GM23248 (cell line): ENCODE results near the gene SEC22A. TPM values are rescaled to one million over a fixed set of nuclear protein-coding genes. Genes with fewer than 3 reads are reported as not detected.

Experiments
- DNase-seq: peaks from one replicate; pipeline ENCODE4 v3.0.0-alpha.2; 2015
- H2AFZ ChIP-seq: fragments of 200-600 bp; sonication (generic); 2 replicates; pipeline ENCODE4 v1.6.1; 2016; ENCODE audit warnings: antibody characterized with exemption
- H3F3A ChIP-seq: fragments of 200-600 bp; sonication (generic); 2 replicates; pipeline ENCODE4 v1.6.1; 2016; ENCODE audit warnings: mild to moderate bottlenecking, antibody characterized with exemption, mixed run types; ENCODE audit not compliant: insufficient read depth
- H3K27ac ChIP-seq: fragments of 200-600 bp; sonication (generic); 2 replicates; pipeline ENCODE4 v1.5.1; 2016; ENCODE audit warnings: mild to moderate bottlenecking
- H3K27me3 ChIP-seq: fragments of 200-600 bp; sonication (generic); replicated peaks from 2 replicates; pipeline ENCODE4 v1.6.1; 2016; ENCODE audit warnings: mild to moderate bottlenecking; ENCODE audit not compliant: insufficient read depth
- H3K36me3 ChIP-seq: fragments of 200-600 bp; sonication (generic); 2 replicates; pipeline ENCODE4 v1.6.1; 2016; ENCODE audit warnings: low read depth, mild to moderate bottlenecking
- H3K4me1 ChIP-seq: fragments of 200-600 bp; sonication (generic); 2 replicates; pipeline ENCODE4 v1.6.1; 2016; ENCODE audit warnings: mild to moderate bottlenecking; ENCODE audit not compliant: insufficient read depth
- H3K4me2 ChIP-seq: fragments of 200-600 bp; sonication (generic); one replicate; pipeline ENCODE4 v1.6.1; 2016; ENCODE audit warnings: mild to moderate bottlenecking; ENCODE audit not compliant: unreplicated experiment
- H3K4me3 ChIP-seq: fragments of 200-600 bp; sonication (generic); 2 replicates; pipeline ENCODE4 v1.5.1; 2016; ENCODE audit warnings: mild to moderate bottlenecking
- H3K79me2 ChIP-seq: fragments of 200-600 bp; sonication (generic); 2 replicates; pipeline ENCODE4 v1.6.1; 2016; ENCODE audit warnings: mild to moderate bottlenecking; ENCODE audit not compliant: insufficient read depth
- H3K9ac ChIP-seq: fragments of 200-600 bp; sonication (generic); 2 replicates; pipeline ENCODE4 v1.6.1; 2016; ENCODE audit warnings: mild to moderate bottlenecking
- H3K9me2 ChIP-seq: fragments of 200-600 bp; sonication (generic); 2 replicates; pipeline ENCODE4 v1.6.1; 2016; ENCODE audit warnings: mixed run types, mild to moderate bottlenecking, moderate library complexity; ENCODE audit not compliant: insufficient read depth
- H3K9me3 ChIP-seq: fragments of 200-600 bp; sonication (generic); one replicate; pipeline ENCODE4 v1.6.1; 2017; ENCODE audit warnings: low read depth
- H4K20me1 ChIP-seq: fragments of 200-600 bp; sonication (generic); 2 replicates; pipeline ENCODE4 v1.6.0; 2016; ENCODE audit not compliant: insufficient read depth
- EZH2 ChIP-seq: fragments of 200-600 bp; sonication (generic); IDR thresholded peaks from 2 replicates; pipeline ENCODE4 v1.6.1; 2018; ENCODE audit warnings: antibody characterized with exemption, mild to moderate bottlenecking; ENCODE audit not compliant: insufficient read depth, poor library complexity, severe bottlenecking
- EZH2phosphoT487 ChIP-seq: fragments of 200-600 bp; sonication (generic); IDR thresholded peaks from 2 replicates; pipeline ENCODE4 v1.6.1; 2018; ENCODE audit warnings: antibody characterized with exemption, moderate library complexity, mild to moderate bottlenecking, low read depth; ENCODE audit not compliant: insufficient read depth
- WGBS, 2 experiments: methylation state at CpG; one replicate each; pipeline ENCODE4 v1.1.6; 2015 to 2017; ENCODE audit warnings: low lambda C conversion rate in 2 of 2, low coverage in 1 of 2; ENCODE audit errors: missing lambda C conversion rate in 2 of 2; 5-methylcytosine and 5-hydroxymethylcytosine counted together
- in situ Hi-C: fragments of 300-500 bp; cut with MboI; formaldehyde crosslinking; loops from 2 replicates; pipeline ENCODE4 v1.15.0; 2020
- polyA plus RNA-seq: library from polyadenylated mRNA; unstranded; fragments of >200 nt; fragmentation: Nextera tagmentation; extraction: Ambion mirVana; gene quantifications from 2 replicates; pipeline ENCODE4 v1.2.1, GENCODE V29; 2016
- total RNA-seq: library from RNA; depleted of rRNA; stranded (reverse); fragments of >200 nt; shearing (Covaris generic); gene quantifications from 2 replicates; pipeline ENCODE4 v1.2.3, GENCODE V29; 2014

Gene SEC22A
- total and polyA plus RNA-seq, 2 experiments from 2014 or later = 35.1 to 44.5 TPM

- Histone ChIP-seq H3K27ac (no peak overlapping the region), H3K27me3 (peaks cover 67% of the 10 kb centered on the region), H3K9ac (no peak overlapping the region), H3K4me3 (no peak overlapping the region), H3K4me2 (no peak overlapping the region), H3K9me3 (no peaks in the 10 kb centered on the region), H4K20me1 (no peaks in the 10 kb centered on the region), H3K36me3 (no peaks in the 10 kb centered on the region), H3F3A (no peaks in the 10 kb centered on the region), H3K79me2 (no peaks in the 10 kb centered on the region), H3K9me2 (no peaks in the 10 kb centered on the region), H2AFZ (no peak overlapping the region), H3K4me1 (no peaks in the 10 kb centered on the region)
- WGBS, 2 experiments = 59 to 60% methylated on average over 9 of the region's 9 CpGs
- in situ Hi-C loops = no loop called here
- no peak for TF ChIP-seq EZH2
- no peak for TF ChIP-seq EZH2phosphoT487
- DNase-seq = no peak
Observed at GRCh38 chr3:123311201-123311600, 109.5 kb downstream of the SEC22A start.

GRCh38 chr3:123312331-123313265 is 110.9 kb downstream of the SEC22A start:
- Histone ChIP-seq H3K27ac (no peak overlapping the region), H3K27me3 (peaks cover 59% of the 10 kb centered on the region), H2AFZ (no peak overlapping the region), H3F3A (no peaks in the 10 kb centered on the region), H3K9me3 (no peaks in the 10 kb centered on the region), H3K9me2 (no peaks in the 10 kb centered on the region), H3K4me2 (no peak overlapping the region), H3K36me3 (no peaks in the 10 kb centered on the region), H3K4me1 (no peaks in the 10 kb centered on the region), H3K9ac (no peak overlapping the region), H3K79me2 (no peaks in the 10 kb centered on the region), H4K20me1 (no peaks in the 10 kb centered on the region), H3K4me3 (no peak overlapping the region)
- TF ChIP-seq EZH2phosphoT487 (no peak), EZH2 (no peak)
- in situ Hi-C loops = no loop called here
- no peak for DNase-seq
- WGBS, 2 experiments = 65 to 70% methylated on average over 16 of the region's 16 CpGs

- no peaks in the 10 kb centered on the region for H4K20me1 ChIP-seq
- no peaks in the 10 kb centered on the region for H3K79me2 ChIP-seq
- H3K9me3 ChIP-seq = no peaks in the 10 kb centered on the region
- no peak overlapping the region for H3K9ac ChIP-seq
- no peaks in the 10 kb centered on the region for H3K4me1 ChIP-seq
- no peak overlapping the region for H2AFZ ChIP-seq
- H3K36me3 ChIP-seq = no peaks in the 10 kb centered on the region
- in situ Hi-C loops = no loop called here
- no peak for TF ChIP-seq EZH2phosphoT487
- TF ChIP-seq EZH2 = no peak
- no peak for DNase-seq
- WGBS, 2 experiments = 44 to 47% methylated on average over 5 of the region's 5 CpGs
- no peaks in the 10 kb centered on the region for H3F3A ChIP-seq
- H3K27me3 ChIP-seq = peaks cover 57% of the 10 kb centered on the region
- H3K4me2 ChIP-seq = no peak overlapping the region
- no peaks in the 10 kb centered on the region for H3K9me2 ChIP-seq
- H3K27ac ChIP-seq = no peak overlapping the region
- no peak overlapping the region for H3K4me3 ChIP-seq
Observed at GRCh38 chr3:123313889-123314288, 112.1 kb downstream of the SEC22A start.

GRCh38 chr3:123314359-123315270 is 112.9 kb downstream of the SEC22A start:
- Histone ChIP-seq H3K4me2 (no peak overlapping the region), H3K9me3 (no peaks in the 10 kb centered on the region), H3K9ac (no peak overlapping the region), H3K9me2 (no peaks in the 10 kb centered on the region), H3K27ac (no peak overlapping the region), H3K27me3 (peaks cover 58% of the 10 kb centered on the region), H2AFZ (no peak overlapping the region), H4K20me1 (no peaks in the 10 kb centered on the region), H3K79me2 (no peaks in the 10 kb centered on the region), H3F3A (no peaks in the 10 kb centered on the region), H3K36me3 (no peaks in the 10 kb centered on the region), H3K4me3 (no peak overlapping the region), H3K4me1 (no peaks in the 10 kb centered on the region)
- WGBS, 2 experiments = 49 to 52% methylated on average over 14 of the region's 14 CpGs
- in situ Hi-C loops = no loop called here
- no peak for DNase-seq
- TF ChIP-seq EZH2phosphoT487 = no peak
- TF ChIP-seq EZH2 = no peak
